Activated naive CD8-positive, alpha-beta T cell treated with anti-CD3 and anti-CD28 coated beads, Interleukin-2, amount 50 U/mL, for 16 hours (primary cell): ENCODE data around the gene SENP1.

Source experiments
- DNase-seq: peaks from one replicate; pipeline ENCODE4 v3.0.0-alpha.2; 2020; ENCODE audit warnings: low read depth, low spot score

SENP1 gene

GRCh38 chr12:48036818-48037217, 69.1 kb downstream of the SENP1 start:
- no peak for DNase-seq

GRCh38 chr12:48034835-48035805, 70.8 kb downstream of the SENP1 start:
- DNase-seq: no peak

- DNase-seq: no peak
These were observed 72.4 kb downstream of the SENP1 start for GRCh38 chr12:48033451-48033850.

- DNase-seq: no peak
These were observed 73.3 kb downstream of the SENP1 start for GRCh38 chr12:48032597-48032996.

GRCh38 chr12:48031135-48031960, 74.5 kb downstream of the SENP1 start:
- DNase-seq: no peak

- DNase-seq: no peak
These were observed 75.7 kb downstream of the SENP1 start for GRCh38 chr12:48030173-48030650.

- no peak for DNase-seq
These were observed 76.2 kb downstream of the SENP1 start for GRCh38 chr12:48029491-48030172.

GRCh38 chr12:48028541-48029431, 77.1 kb downstream of the SENP1 start:
- DNase-seq: no peak

GRCh38 chr12:48027183-48028002, 78.5 kb downstream of the SENP1 start:
- no peak for DNase-seq

- no peak for DNase-seq
These were observed 79.6 kb downstream of the SENP1 start for GRCh38 chr12:48026060-48026827.

- no peak for DNase-seq
These were observed 80.6 kb downstream of the SENP1 start for GRCh38 chr12:48025281-48025680.

- DNase-seq: no peak
These were observed 81.1 kb downstream of the SENP1 start for GRCh38 chr12:48024735-48025134.

- no peak for DNase-seq
These were observed 82.5 kb downstream of the SENP1 start for GRCh38 chr12:48023386-48023785.

GRCh38 chr12:48022676-48023385, 83.0 kb downstream of the SENP1 start:
- DNase-seq: no peak

- no peak for DNase-seq
These were observed 83.7 kb downstream of the SENP1 start for GRCh38 chr12:48022180-48022521.

- no peak for DNase-seq
These were observed 84.2 kb downstream of the SENP1 start for GRCh38 chr12:48021485-48022179.

GRCh38 chr12:48019639-48020265, 86.1 kb downstream of the SENP1 start:
- no peak for DNase-seq

- DNase-seq: no peak
These were observed 87.3 kb downstream of the SENP1 start for GRCh38 chr12:48018618-48018995.
